Cortex of kidney (tissue), 1 donor: ENCODE measurements around the gene DPT.

ENCODE experiments used
- DNase-seq: peaks from one replicate; lab custom pipeline; 2025; lab: John Stamatoyannopoulos, UW

Gene DPT

GRCh38 chr1:168698453-168698852, 30.6 kb downstream of the DPT start:
- no peak for DNase-seq

DNA sequence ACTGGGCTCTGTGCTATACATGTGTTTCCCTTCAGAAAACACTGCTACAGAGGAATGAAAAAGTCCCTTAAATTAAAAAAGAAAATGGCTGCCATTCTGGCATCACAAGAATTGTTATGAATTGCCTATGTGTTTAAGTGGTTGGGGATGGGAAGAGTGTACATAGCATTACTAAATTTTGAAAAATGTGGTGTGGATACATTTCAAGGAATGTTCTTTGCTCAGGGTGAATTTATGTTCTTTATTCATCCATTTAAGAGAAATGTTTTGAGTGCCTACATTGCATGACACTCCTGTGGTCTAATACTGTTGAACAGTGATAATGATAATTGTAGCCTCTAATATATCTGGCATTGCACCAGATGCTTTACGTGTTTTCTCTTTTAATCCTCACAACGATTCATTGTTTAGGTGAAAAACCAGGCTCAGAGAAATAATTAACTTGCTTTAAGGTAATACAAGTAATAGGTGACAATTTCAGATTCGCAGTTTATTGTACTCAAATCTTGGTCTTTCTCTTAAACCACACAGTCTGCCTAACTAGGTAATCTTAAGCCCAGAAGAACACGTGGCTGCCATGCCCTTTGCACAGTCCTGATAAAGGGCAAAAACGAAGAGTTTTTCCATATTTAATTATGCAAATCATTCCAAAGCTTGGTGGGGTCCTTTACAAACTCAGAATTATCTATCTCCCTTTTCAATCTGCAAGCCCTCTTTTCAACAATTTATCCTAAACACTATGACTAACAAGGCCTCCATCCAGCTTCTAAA, 31.5 kb downstream of the DPT start:
- no peak for DNase-seq

DNA sequence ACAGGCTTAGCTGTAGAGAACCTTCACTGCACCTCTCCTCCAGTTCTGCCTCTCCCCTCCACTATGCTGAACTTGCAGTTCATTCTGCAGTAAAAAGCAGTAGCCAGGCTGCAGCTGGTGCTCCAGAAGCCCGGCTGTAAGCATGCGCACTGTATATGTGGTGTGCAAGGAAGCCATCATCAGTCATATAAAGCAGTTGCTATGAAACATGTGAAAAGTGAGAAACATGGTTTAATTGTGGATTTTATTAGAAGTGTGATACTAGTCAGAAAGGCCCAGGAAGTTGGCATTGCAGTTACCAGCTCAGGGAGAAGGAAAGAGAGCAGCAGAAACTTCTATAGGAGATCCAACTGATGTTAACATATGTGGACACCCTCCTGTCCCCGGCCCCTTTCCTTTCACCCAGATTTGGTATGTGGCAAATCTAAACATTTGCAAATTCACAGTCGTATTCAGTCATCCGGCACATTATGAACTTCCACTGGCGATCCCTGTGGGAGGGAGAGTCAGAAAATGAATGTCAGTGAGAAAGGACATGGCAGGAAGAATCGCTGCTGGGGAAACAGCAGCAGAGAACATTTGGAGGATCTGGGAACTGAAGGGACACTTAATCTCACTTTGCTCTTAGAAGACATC, 32.8 kb downstream of the DPT start:
- DNase-seq: no peak

- DNase-seq: no peak
Observed at GRCh38 chr1:168693872-168694238, 35.2 kb downstream of the DPT start.

DNA sequence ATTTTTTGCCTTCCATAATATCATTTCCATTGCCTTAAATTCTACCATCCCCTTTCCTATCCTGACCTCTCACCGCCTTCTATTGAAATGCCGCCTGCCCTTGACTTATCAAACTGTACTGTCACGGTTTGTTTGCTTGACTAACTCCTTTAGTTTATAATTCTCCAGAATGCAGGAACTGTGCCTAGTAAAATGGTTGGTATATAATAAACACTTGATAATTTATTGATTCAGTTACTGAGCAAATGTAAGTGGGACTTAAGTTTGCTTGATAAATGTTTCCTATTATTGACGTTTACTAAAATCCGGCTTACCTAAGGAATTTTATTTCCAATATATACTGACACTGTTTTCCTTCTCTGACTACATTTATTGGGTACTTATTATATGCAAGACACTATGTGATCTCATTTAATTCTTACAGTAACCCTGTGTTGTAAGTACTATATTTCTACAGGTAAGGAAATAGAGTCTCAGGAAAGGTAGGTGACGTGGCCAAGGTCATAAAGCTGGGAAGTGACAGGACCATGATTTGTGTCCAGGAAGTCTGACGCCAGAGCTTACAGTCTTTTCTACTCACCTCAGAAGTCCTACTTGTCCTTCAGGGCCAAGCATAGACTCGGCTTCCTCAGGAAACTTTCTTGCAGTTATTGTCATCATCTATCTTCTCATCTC, 35.7 kb downstream of the DPT start:
- no peak for DNase-seq

DNA sequence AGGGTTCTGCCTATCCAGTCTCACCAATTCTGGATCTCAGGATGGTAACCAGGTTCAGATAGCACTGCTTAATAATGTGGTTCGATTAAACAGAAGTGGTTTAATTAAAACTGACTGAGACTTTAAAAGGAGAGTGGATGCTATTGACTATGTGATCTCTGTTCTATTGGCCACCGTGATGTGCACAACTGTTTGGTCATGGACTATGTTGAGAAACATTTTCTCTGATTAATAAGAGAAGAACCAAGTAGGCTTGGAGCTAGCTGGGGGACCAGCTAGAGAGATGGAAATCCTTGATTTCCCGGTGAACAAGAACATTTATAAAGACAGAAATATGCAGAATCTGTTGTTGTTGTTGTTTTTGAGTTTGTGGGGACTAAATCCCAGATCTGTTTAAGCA, 36.5 kb downstream of the DPT start:
- no peak for DNase-seq

DNA sequence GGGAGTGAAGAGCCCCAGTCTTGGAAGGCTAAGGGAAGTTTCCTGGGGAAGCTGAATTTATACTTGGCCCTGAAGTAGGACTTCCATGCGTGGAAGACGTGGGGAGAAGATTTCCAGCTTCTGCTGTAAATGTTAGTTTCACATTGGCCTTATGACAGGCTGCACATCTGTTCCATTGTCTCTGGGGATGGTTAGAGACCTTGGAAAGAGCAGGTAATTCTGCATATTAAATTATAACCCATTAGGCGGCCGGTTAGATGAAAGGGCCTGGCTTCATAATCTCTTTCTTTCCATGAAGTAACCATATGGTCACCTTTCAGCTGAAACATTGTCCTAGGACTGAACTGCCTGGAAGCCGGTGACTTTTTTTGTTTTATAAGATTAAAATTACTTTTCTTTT, 37.5 kb downstream of the DPT start:
- DNase-seq: no peak

DNA sequence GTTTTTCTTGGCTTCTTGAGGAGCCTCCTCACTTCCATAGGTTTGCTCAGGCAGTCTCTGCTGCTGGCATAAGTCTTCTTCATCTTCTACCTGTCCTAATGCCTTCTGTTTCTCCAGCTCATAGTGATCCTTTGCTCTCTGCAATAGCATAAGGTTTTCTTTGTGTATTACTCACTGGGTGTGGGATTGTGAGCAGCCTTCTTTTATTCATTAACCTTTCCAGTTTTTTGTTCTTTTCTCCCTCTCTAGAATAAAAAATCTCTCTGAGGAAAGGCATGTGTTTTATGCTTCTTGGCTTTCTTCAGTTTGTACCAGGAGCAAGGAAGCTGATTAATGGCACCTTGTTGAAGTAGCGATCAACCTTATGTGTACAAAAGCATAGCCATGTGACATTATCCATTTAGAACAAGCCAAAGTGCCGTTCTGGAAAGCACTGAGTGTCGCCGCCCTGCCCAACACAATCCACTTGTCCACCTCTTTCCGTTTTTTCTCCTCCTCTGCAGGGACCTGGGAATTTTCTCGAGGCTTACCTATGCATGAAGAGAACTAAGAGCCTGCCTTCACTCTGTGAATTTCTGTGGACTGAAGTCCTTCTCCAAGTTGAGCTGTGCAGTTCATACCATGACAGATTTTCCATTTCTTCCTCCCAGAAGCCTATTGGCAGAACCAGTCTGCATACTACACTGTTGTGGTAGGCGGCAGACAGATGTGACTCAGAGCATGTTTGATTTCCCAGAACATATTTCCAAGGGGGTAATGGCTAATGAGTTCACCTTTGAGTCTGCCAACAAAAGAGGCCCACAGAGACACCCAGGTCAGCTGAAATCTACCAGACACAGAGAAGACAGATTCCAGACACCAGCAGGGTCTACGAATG, 39.0 kb downstream of the DPT start:
- DNase-seq: no peak

- DNase-seq: no peak
Observed at GRCh38 chr1:168689327-168689657, 39.7 kb downstream of the DPT start.

- no peak for DNase-seq
Observed at GRCh38 chr1:168688644-168689326, 40.2 kb downstream of the DPT start.

DNA sequence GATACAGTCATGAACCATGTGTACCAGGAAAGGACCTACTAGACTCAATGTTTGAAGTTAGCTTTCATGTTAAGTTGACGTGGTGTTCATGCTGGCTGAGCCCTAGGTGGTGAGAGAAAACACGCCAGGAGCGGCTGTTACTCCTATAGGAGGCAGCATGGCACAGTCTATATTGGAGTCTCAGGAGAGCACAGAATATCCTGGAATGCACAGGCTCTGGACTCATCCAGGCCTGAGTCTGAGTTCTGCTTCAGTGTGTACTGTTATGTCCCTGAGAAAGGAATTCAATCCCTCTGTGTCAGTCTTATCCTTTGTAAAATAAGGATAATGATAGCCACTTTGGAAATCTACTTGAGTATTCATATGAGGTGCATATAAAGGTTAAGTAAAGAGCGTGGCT, 41.2 kb downstream of the DPT start:
- no peak for DNase-seq

GRCh38 chr1:168686666-168687065, 42.3 kb downstream of the DPT start:
- DNase-seq: no peak

GRCh38 chr1:168683871-168684270, 45.1 kb downstream of the DPT start:
- DNase-seq: no peak

DNA sequence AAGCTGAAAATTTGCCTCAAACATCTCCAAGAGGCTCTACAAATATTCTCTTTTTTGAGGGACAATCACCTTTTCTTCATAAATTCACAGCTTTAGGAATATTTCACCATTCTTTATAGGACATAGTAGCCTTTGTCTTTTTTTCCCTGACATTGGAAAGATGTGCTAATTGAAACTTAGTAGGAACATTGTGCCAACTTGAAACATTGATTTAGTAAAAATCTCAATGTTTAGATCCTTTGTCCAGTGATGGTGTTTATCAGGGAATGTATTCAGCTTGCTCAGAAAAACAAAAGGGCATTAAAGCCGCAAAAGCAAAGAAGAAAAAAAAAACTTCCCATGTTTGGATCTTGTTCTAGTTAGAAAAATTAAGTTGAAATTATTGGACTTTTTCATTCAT, 52.1 kb downstream of the DPT start:
- DNase-seq: no peak

GRCh38 chr1:168676029-168676812, 52.8 kb downstream of the DPT start:
- no peak for DNase-seq

- DNase-seq: no peak
Observed at GRCh38 chr1:168673974-168674683, 54.9 kb downstream of the DPT start.

DNA sequence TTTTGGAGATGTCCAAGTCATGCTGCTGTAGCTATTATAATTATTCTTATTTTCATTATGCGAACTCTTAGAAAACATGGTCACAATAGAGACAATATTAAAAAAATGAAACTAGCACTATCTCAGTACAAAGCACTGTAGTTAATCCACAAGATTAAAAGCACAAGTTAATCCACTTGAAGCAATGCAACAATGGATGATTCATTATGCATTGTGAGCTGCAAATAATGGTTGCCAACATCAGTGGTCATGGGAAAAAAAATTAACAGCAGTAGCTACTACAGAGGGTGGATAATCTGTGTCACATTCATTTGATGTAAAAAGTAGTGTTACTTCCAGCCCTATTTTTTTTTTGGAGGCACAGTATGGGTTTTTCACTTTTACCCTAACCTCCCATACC, 56.7 kb downstream of the DPT start:
- DNase-seq: no peak

DNA sequence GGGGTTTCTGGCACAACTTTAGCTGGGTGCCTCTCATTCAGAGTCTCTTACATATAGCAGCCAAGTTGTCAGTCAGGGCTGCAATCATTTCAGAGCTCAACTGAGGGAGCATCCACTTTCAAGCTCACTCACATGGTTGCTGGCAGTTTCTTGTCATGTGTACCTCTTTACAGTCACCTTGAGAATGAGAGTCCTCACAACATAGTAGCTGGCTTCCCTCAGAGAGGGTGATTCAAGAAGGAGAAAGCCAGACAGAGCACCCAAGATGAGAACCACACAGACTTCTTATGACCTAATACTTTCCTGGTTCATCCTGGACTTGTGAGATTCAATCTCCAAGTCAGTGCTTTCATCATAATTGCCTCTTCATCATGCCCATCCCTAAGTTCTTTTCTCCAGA, 57.2 kb downstream of the DPT start:
- no peak for DNase-seq

- no peak for DNase-seq
Observed at GRCh38 chr1:168665975-168666374, 63.0 kb downstream of the DPT start.

DNA sequence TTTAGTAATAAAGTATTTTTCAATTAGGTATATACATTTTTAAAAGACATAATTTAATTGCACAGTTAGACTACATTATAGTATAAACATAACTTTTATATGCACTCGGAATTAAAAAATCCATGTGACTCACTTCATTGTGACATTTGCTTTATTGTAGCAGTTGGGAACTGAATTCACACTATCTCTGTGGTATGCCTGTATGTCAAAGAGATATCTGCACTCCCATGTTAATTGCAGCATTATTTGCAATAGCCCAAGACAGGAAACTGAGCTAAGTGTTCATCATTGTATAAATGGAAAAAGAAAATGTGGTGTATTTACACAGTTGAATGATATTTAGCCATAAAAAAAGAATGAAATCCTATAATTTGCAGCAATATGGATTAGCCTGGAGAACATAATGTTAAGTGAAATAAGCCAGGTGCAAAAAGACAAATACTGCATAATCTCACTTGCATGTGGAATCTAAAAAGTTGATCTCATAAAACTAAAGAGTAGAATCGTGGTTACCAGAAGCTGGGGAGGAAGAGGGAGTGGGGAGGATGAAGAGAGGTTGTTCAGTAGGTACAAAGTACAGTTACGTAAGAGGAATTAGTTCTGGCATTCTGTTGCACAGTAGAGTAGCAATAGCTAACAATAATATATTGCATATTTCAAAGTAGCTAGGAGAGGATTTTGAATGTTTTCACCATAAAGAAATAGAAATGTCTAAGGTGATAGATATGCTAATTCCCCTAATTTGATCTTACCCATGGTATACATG, 64.8 kb downstream of the DPT start:
- no peak for DNase-seq
